SW 1271 (cell line): ENCODE data around the gene OAT.
"Not testable (repeated sequence)": the region's sequence is repeated elsewhere in the genome, so short reads cannot be mapped to it uniquely, and the experiment has no call there.

Experiments
- DNase-seq, 2 experiments: peaks; one replicate each; lab custom pipeline; 2025; lab: John Stamatoyannopoulos, UW

OAT gene

GRCh38 chr10:124447751-124448466, 29.2 kb upstream of the OAT start:
- DNase-seq: no peak

- no peak for DNase-seq
Measured at GRCh38 chr10:124446830-124447750, 28.4 kb upstream of the OAT start.

DNA sequence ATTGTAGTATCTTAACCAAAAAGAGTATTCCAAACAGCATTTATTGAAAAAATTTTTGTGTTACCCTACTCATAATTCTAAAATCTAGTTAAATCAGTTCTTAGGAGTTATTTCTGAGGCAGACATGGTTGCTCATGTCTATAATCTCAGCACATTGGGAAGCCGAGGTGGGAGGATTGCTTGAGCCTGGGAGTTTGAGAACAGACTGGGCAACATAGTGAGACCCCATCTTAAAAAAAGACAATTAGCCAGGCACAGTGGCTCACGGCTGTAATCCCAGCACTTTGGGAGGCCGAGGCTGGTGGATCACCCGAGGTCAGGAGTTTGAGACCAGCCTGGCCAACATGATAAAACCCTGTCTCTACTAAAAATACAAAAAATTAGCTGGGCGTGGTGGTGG, 23.0 kb upstream of the OAT start:
- not testable (repeated sequence) for DNase-seq

- no peak for DNase-seq
Measured at GRCh38 chr10:124436191-124436638, 17.5 kb upstream of the OAT start.

GRCh38 chr10:124435683-124436082, 17.0 kb upstream of the OAT start:
- not testable (repeated sequence) for DNase-seq

GRCh38 chr10:124433461-124433860, 14.7 kb upstream of the OAT start:
- DNase-seq: no peak

GRCh38 chr10:124430077-124430476, 11.4 kb upstream of the OAT start:
- no peak for DNase-seq

- DNase-seq: no peak
Measured at GRCh38 chr10:124429576-124429975, 10.9 kb upstream of the OAT start.

- no peak for DNase-seq
Measured at GRCh38 chr10:124428207-124428777, 9.6 kb upstream of the OAT start.

DNA sequence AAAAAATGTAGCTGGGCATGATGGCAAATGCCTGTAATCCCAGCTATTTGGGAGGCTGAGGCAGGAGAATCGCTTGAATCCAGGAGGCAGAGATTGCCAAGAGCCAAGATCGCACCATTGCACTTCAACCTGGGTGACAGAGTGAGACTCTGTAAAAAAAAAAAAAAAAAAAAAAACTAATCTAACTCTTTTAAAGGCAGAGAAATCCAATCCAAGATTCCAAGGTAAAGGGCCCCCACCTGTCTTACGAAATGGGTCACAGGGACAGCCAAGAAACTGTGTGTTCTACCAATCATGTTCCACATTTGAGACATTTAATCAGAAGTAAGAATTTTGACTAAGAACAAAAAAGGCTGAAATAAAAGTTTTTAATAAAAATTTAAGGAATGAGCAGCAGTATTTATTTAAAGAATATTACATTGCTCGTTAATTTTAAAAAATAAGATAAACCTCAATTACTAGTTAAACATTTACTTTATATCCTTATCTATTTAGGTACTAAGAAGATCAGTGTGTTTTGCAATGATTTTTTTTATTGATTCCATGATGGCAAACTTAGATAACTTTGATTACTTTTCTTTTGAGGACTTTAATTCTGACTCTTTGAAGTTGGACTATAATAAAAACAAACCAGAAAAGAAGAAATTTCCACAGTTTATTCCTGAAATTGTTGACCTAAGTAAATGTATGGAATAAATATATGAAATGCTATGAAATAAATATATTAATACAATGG, 6.7 kb upstream of the OAT start:
- no peak for DNase-seq

GRCh38 chr10:124423813-124424212, 5.1 kb upstream of the OAT start:
- no peak for DNase-seq

- no peak for DNase-seq
Measured at GRCh38 chr10:124422742-124423141, 4.0 kb upstream of the OAT start.

GRCh38 chr10:124420254-124420653, 1.5 kb upstream of the OAT start:
- DNase-seq: no peak

DNA sequence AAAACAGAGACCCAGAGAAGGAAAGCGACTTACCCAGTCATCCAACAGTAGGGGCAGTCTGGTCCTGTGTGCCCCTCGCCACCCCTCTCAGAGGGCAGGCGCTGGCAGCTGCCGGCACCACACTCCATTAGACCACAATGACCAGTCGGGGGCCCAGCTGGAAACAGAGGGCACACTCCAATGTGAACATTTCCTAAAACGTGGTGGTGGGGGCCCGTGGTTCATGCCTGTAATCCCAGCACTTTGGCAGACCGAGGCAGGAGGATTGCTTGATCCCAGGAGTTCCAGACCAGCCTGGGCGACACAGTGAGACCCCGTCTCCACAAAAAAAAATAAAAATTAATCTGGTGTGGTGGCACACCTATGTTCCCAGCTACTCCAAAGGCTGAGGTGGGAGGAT, 912 bp upstream of the OAT start:
- DNase-seq: no peak

DNA sequence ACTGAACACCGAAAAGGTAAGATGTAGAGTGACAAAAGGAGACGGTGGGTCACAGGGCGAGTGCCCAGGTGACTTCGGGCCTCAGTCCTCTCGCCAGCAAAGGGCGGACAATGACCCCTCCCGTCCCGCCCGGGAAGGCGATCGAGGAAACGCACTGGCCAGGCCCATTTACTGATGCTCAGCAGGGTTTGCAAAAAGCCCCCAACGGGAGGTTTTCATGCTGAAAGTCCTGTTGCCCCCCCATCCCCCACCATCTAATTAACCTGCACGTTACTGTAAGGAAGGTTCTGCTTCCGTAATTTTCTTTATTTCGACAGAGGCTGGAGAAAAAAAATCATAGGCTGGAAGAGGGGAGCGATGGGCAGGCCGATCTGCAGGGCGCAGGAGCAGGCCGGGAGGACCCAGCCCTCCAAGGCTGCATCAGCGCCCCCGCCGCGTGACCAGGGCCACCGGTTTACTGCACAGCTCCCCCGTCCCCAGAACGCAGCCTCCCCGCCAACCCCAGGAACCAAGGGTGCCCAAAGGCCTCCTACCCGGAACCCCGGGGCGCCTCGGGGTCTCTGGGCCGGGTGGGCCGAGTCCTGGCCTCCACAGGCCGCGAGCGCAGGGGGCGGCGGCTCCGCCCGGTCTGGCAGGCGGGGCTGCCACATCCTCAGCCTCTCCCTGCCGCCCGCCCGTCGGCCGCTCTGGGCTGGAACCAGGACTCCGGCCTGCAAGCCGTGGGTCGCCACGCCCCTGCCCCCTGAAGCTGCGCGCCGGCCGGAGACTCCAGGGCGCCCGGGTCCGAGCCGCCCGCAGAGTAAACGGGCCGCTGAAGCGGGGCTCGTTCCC, 613 bp downstream of the OAT start:
- peak; percentile 36 to 52 for DNase-seq

DNA sequence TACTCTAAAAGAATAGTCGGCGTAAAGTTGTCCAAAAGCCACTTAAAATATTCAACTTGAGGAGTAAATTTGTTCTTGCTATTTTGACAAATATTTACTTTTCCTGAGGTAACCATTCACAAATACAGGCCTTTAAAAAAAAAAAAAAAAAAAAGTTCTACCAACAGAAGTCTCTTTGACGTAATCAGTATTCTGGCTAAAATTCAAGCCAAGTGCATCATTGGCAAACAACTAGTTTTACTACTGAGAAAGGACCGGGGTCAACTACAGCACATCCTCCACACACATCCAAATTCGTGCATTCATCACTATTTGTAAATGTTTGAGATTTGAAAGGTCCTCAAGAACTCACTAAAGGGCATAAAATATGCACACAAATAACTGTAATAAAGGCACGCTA, 2.0 kb downstream of the OAT start:
- DNase-seq: no peak

GRCh38 chr10:124415210-124415609, 3.5 kb downstream of the OAT start:
- no peak for DNase-seq

DNA sequence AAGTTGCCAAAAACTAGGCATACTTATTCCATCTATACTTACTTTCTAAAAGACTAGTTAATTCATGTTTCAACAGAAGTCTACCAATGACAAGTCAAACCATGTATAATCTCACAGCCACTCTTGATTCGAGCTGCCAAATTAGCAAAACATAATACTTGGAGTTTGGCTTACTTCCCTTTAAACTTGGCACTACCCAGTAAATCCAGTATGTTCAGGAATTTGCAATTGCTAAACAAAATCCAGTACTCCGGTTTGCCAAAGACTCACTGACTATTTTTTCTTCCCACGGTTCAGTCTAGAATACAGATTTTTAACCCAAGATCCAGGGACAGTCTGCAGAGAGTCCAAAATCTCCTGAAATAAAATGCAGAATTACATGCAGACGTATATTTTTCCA, 4.6 kb downstream of the OAT start:
- no peak for DNase-seq

- no peak for DNase-seq
Measured at GRCh38 chr10:124409696-124410095, 9.0 kb downstream of the OAT start.

GRCh38 chr10:124408357-124408756, 10.4 kb downstream of the OAT start:
- DNase-seq: no peak

GRCh38 chr10:124407456-124407855, 11.3 kb downstream of the OAT start:
- no peak for DNase-seq
